Stimulated activated naive CD8-positive, alpha-beta T cell treated with anti-CD3 and anti-CD28 coated beads, Interleukin-15, amount 100 ng/mL, for 72 hours (primary cell): ENCODE measurements around the gene RRP15.
A peak's percentile ranks its signal among the peaks of the same experiment; 100 is the strongest.

Source experiments
- ATAC-seq: fragments of 150-1000 bp; cut with Tn5 transposase; 2 replicates; pipeline ENCODE4 v1.10.0; 2021; ENCODE audit warnings: mild to moderate bottlenecking, moderate library complexity
- DNase-seq, 2 donors: peaks; one replicate each; pipeline ENCODE4 v3.0.0; 2021 to 2022
- H3K27ac Mint-ChIP-seq, 2 donors: one replicate each; pipeline ENCODE4 v1.8.0; 2022; ENCODE audit warnings: mild to moderate bottlenecking in 2 of 2, mixed read lengths in 2 of 2, moderate library complexity in 2 of 2
- H3K27me3 Mint-ChIP-seq: one replicate; pipeline ENCODE4 v1.8.0; 2022; ENCODE audit warnings: mixed read lengths
- H3K4me1 Mint-ChIP-seq: one replicate; pipeline ENCODE4 v1.8.0; 2022; ENCODE audit warnings: mild to moderate bottlenecking, mixed read lengths
- H3K4me3 Mint-ChIP-seq, 2 donors: one replicate each; pipeline ENCODE4 v1.8.0; 2022; ENCODE audit warnings: mild to moderate bottlenecking in 2 of 2, mixed read lengths in 2 of 2, moderate library complexity in 1 of 2
- H3K9me3 Mint-ChIP-seq, 2 donors: one replicate each; pipeline ENCODE4 v1.8.0; 2022; ENCODE audit warnings: mixed read lengths in 2 of 2

Gene RRP15

GRCh38 chr1:218274511-218274910 lies 10.6 kb upstream of the RRP15 start:
- DNase-seq (no peak), ATAC-seq (no peak)
- H3K27ac Mint-ChIP-seq = no peak overlapping the region
- no peaks in the 10 kb centered on the region for H3K9me3 Mint-ChIP-seq
- no peaks in the 10 kb centered on the region for H3K27me3 Mint-ChIP-seq
- no peak overlapping the region for H3K4me3 Mint-ChIP-seq
- no peaks in the 10 kb centered on the region for H3K4me1 Mint-ChIP-seq

- no peak for DNase-seq
- Mint-ChIP-seq H3K4me3 (no peak overlapping the region), H3K9me3 (no peaks in the 10 kb centered on the region), H3K27me3 (no peaks in the 10 kb centered on the region), H3K4me1 (no peaks in the 10 kb centered on the region), H3K27ac (no peak overlapping the region)
- no peak for ATAC-seq
Measured at GRCh38 chr1:218275823-218276222, 9.3 kb upstream of the RRP15 start.

- DNase-seq = no peak
- no peak for ATAC-seq
- peaks cover 14% of the 10 kb centered on the region for H3K4me1 Mint-ChIP-seq
- no peak overlapping the region for H3K4me3 Mint-ChIP-seq
- peaks cover 7% of the 10 kb centered on the region for H3K27me3 Mint-ChIP-seq
- H3K9me3 Mint-ChIP-seq = peaks cover 0 to 6% of the 10 kb centered on the region in 2 donors
- no peak overlapping the region for H3K27ac Mint-ChIP-seq
Measured at GRCh38 chr1:218281285-218281684, 3.8 kb upstream of the RRP15 start.

- Mint-ChIP-seq H3K4me3 (peak overlapping the region; percentile 86 to 95), H3K9me3 (peaks cover 0 to 6% of the 10 kb centered on the region in 2 donors), H3K27ac (peak overlapping the region; percentile 94 to 99), H3K27me3 (peaks cover 7% of the 10 kb centered on the region), H3K4me1 (peaks cover 23% of the 10 kb centered on the region)
- ATAC-seq (peak; percentile 46), DNase-seq (no peak)
Measured at GRCh38 chr1:218284377-218284916, 646 bp upstream of the RRP15 start.

- H3K27ac Mint-ChIP-seq = no peak overlapping the region
- peaks cover 19% of the 10 kb centered on the region for H3K4me1 Mint-ChIP-seq
- no peaks in the 10 kb centered on the region for H3K9me3 Mint-ChIP-seq
- H3K4me3 Mint-ChIP-seq = no peak overlapping the region
- ATAC-seq (no peak), DNase-seq (no peak)
- no peaks in the 10 kb centered on the region for H3K27me3 Mint-ChIP-seq
Measured at GRCh38 chr1:218292515-218292914, 7.4 kb downstream of the RRP15 start.

- no peaks in the 10 kb centered on the region for H3K9me3 Mint-ChIP-seq
- H3K27ac Mint-ChIP-seq = no peak overlapping the region
- ATAC-seq (no peak), DNase-seq (no peak)
- H3K4me3 Mint-ChIP-seq = no peak overlapping the region
- no peaks in the 10 kb centered on the region for H3K27me3 Mint-ChIP-seq
- peaks cover 20% of the 10 kb centered on the region for H3K4me1 Mint-ChIP-seq
Measured at GRCh38 chr1:218294546-218294945, 9.5 kb downstream of the RRP15 start.

- H3K4me3 Mint-ChIP-seq = no peak overlapping the region
- ATAC-seq = no peak
- no peak overlapping the region for H3K27ac Mint-ChIP-seq
- DNase-seq = no peak
- no peaks in the 10 kb centered on the region for H3K27me3 Mint-ChIP-seq
- peaks cover 20% of the 10 kb centered on the region for H3K4me1 Mint-ChIP-seq
- no peaks in the 10 kb centered on the region for H3K9me3 Mint-ChIP-seq
Measured at GRCh38 chr1:218296162-218296561, 11.1 kb downstream of the RRP15 start.

- ATAC-seq = no peak
- Mint-ChIP-seq H3K27me3 (no peaks in the 10 kb centered on the region), H3K4me3 (no peak overlapping the region), H3K9me3 (no peaks in the 10 kb centered on the region), H3K4me1 (peaks cover 27% of the 10 kb centered on the region), H3K27ac (no peak overlapping the region)
- DNase-seq = no peak
Measured at GRCh38 chr1:218297461-218297860, 12.4 kb downstream of the RRP15 start.

- Mint-ChIP-seq H3K27ac (no peak overlapping the region), H3K4me1 (peaks cover 28% of the 10 kb centered on the region), H3K4me3 (no peak overlapping the region), H3K27me3 (no peaks in the 10 kb centered on the region), H3K9me3 (no peaks in the 10 kb centered on the region)
- ATAC-seq (no peak), DNase-seq (no peak)
Measured at GRCh38 chr1:218297867-218298266, 12.8 kb downstream of the RRP15 start.

GRCh38 chr1:218298398-218298797 lies 13.3 kb downstream of the RRP15 start:
- Mint-ChIP-seq H3K4me1 (peaks cover 31% of the 10 kb centered on the region), H3K4me3 (no peak overlapping the region), H3K27me3 (no peaks in the 10 kb centered on the region), H3K27ac (no peak overlapping the region), H3K9me3 (no peaks in the 10 kb centered on the region)
- ATAC-seq = no peak
- no peak for DNase-seq

GRCh38 chr1:218299416-218299815 lies 14.3 kb downstream of the RRP15 start:
- DNase-seq = no peak

GRCh38 chr1:218301217-218301616 lies 16.1 kb downstream of the RRP15 start:
- Mint-ChIP-seq H3K9me3 (no peaks in the 10 kb centered on the region), H3K4me1 (peaks cover 31% of the 10 kb centered on the region), H3K27ac (no peak overlapping the region), H3K4me3 (no peak overlapping the region), H3K27me3 (no peaks in the 10 kb centered on the region)
- DNase-seq (no peak), ATAC-seq (no peak)

More at GRCh38 chr1:218299416-218299815, 14.3 kb downstream of the RRP15 start:
- Mint-ChIP-seq H3K4me1 (peaks cover 34% of the 10 kb centered on the region), H3K9me3 (no peaks in the 10 kb centered on the region), H3K27ac (no peak overlapping the region), H3K4me3 (no peak overlapping the region), H3K27me3 (no peaks in the 10 kb centered on the region)
- peak; percentile 48 for ATAC-seq

- Mint-ChIP-seq H3K27me3 (no peaks in the 10 kb centered on the region), H3K4me3 (no peak overlapping the region), H3K4me1 (peaks cover 22% of the 10 kb centered on the region), H3K9me3 (no peaks in the 10 kb centered on the region), H3K27ac (no peak overlapping the region)
- no peak for ATAC-seq
- no peak for DNase-seq
Measured at GRCh38 chr1:218302155-218302554, 17.1 kb downstream of the RRP15 start.

- Mint-ChIP-seq H3K27ac (no peak overlapping the region), H3K9me3 (no peaks in the 10 kb centered on the region), H3K4me1 (peaks cover 14% of the 10 kb centered on the region), H3K4me3 (no peak overlapping the region), H3K27me3 (no peaks in the 10 kb centered on the region)
- DNase-seq = no peak
- ATAC-seq = no peak
Measured at GRCh38 chr1:218303176-218303879, 18.2 kb downstream of the RRP15 start.

- no peak overlapping the region for H3K4me3 Mint-ChIP-seq
- no peaks in the 10 kb centered on the region for H3K9me3 Mint-ChIP-seq
- H3K27me3 Mint-ChIP-seq = no peaks in the 10 kb centered on the region
- peaks cover 13% of the 10 kb centered on the region for H3K4me1 Mint-ChIP-seq
- H3K27ac Mint-ChIP-seq = no peak overlapping the region
- no peak for DNase-seq
- ATAC-seq = peak; percentile 61
Measured at GRCh38 chr1:218304281-218305039, 19.4 kb downstream of the RRP15 start.

GRCh38 chr1:218305472-218306064 lies 20.5 kb downstream of the RRP15 start:
- peak overlapping the region in 1 of 2 donors; percentile 12 for H3K27ac Mint-ChIP-seq
- ATAC-seq (no peak), DNase-seq (no peak)
- H3K9me3 Mint-ChIP-seq = no peaks in the 10 kb centered on the region
- H3K27me3 Mint-ChIP-seq = no peaks in the 10 kb centered on the region
- peaks cover 13% of the 10 kb centered on the region for H3K4me1 Mint-ChIP-seq
- H3K4me3 Mint-ChIP-seq = no peak overlapping the region
